Astrocyte (in vitro differentiated cells and primary cell): Measurements from ENCODE around the gene PDSS1.
"Not testable (repeated sequence)": the region's sequence is repeated elsewhere in the genome, so short reads cannot be mapped to it uniquely, and the experiment has no call there.

Source experiments
- CTCF ChIP-seq: IDR thresholded peaks from 2 replicates; pipeline ENCODE4 v1.5.1; 2011; ENCODE audit warnings: low read depth, mild to moderate bottlenecking, inconsistent platforms, low read length, moderate library complexity; ENCODE audit not compliant: insufficient read depth
- EZH2 ChIP-seq: IDR thresholded peaks from 2 replicates; pipeline ENCODE4 v1.6.1; 2012; ENCODE audit warnings: mild to moderate bottlenecking, low read length, inconsistent platforms; ENCODE audit not compliant: insufficient read depth

GRCh38 chr10:26651476-26651875 lies 46.0 kb upstream of the PDSS1 start:
- not testable (repeated sequence) for TF ChIP-seq EZH2, CTCF
